Fibroblast of upper back skin (primary cell): ENCODE results near the gene ASTN2.
A peak's percentile ranks its signal among the peaks of the same experiment; 100 is the strongest.

ENCODE experiments used
- DNase-seq: peaks from one replicate; pipeline ENCODE4 v3.0.0-alpha.2; 2013

ASTN2 gene

DNA sequence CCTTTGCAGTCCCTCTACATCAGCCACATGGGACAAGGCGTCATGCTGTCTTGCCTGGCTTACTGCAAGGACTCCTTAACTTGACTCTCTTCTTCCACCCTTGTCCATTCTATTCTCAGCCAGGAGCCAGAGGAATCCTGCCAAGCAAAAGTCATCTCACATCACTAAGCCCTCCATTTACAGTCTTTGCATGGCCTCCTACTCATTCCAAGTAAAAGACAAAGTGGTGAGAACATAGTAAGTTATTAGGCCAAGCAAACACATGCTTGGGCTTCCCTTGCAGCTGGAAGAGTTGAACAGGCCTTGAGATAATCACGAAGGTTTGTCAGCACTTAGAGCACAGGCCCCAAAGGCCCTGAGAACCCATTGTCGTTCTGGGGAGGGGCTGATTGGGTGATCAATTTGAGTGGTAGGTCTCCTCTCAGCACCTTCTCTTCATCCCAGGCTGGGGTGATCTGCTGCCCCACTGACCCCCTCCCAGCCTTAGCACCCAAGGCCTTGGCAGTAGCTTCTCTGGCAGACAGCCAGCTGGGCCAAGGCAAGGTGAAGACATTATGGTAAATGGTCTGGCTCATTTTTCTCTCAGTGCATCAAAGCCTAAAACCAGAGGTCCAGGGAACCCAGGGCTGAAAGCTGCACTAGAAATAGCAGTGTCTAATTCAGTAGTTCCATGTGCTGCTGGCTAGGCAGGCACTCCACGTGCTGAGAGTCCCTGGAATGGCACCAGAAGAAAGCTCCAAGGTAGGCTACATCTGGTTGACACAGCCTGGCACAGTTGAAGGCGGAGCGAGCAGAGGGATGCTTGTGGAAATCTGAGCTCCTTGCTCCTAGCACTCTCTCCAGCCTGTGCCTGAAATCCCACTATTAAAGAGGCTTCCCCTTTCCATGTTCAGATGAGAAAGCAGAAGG is 121.4 kb downstream of the ASTN2 start:
- no peak for DNase-seq

DNA sequence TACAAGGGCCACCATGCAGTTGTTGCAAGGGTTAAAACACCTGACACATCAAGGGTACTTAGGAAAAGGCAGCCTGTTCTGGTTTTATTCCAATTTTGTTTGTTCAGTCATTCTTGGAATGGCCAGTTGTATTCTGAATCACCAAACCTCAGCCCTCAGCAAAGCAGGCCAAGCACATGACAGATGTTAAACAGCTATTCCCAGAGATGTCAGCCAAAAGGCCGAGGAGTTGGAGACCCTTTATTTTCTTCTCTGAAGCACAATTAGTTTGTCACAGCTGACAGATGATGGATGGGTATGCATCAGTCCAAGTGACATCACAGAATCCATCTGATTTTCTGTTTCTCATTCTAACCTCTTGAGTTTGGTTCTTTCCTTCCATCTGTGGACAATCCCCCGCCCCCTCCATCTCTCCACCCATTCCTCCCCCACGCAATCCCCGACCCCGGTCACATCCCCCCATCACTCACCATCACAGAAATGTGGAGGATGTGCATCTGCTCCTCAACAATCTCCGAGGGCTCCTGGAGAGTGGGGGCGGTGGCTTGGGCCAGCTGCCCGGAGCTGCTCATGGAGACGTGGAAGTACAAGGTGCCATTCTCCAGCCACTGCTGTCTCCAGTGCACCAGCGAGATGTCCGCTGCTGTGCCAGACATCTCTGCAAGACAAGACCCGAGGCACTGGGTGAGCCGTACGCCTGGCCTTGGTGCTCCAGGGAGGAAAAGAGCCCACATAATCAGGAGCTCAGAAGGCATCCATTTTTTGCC is 123.8 kb downstream of the ASTN2 start:
- DNase-seq, result peak; percentile 6

- DNase-seq, result no peak
Observed at GRCh38 chr9:117290306-117290840, 124.5 kb downstream of the ASTN2 start.

- DNase-seq, result no peak
Observed at GRCh38 chr9:117286245-117286644, 128.6 kb downstream of the ASTN2 start.

DNA sequence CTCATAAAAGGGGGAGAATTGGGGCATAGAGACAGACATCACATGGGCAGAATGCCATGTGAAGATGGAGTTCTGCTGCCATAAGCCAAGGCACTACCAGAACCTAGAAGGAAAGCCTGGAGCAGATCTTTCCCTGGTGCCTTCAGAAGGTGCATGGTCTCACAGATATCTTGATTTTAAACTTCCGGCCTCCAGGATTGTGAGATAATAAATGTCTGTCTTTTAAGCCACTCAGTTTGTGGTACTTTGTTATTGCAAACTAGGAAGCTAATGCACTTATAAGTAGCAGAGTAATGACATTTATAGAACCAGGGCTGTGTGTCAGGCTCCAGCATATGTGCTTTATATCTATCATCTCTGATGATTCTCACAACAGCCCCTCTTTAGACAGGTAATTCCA is 130.4 kb downstream of the ASTN2 start:
- DNase-seq, result no peak

GRCh38 chr9:117282541-117282940 is 132.3 kb downstream of the ASTN2 start:
- no peak for DNase-seq

GRCh38 chr9:117278471-117279035 is 136.3 kb downstream of the ASTN2 start:
- DNase-seq, result no peak

DNA sequence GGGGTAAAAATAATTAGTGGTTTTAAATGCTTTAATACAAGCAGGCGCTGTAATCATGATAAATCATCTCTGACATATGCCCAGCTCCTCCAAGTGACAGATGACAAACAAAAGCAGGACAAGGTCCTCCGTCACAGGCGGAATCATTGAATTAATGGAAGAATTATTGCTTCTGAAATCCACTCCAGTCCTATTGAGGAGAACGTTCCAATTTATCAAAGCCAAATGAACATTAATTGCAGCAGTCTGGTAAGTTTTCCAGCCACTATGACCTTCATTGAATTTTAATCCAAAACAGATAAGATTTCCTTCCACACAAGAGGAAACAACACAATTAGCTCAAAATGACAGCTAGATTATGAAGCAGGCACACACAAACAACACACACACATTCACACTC is 136.8 kb downstream of the ASTN2 start:
- no peak for DNase-seq

DNA sequence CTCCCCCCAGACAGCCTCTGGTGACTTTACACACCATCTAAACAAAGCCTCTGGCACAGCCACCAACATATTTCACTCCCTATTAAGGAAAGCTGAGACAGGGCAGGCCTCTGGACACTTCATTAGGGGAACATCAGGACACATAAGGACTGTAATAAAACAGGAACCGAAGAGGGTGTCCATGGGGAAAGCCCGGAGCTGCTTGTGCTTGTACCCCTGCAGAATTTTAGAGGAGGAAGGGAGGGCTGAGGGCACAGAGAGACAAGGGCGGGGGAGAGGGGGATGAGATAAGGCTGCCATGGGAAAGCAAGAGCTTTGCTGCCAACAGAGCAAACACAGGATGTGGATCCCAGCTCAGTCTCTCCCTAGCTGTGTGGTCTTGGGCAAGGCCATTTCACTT is 138.4 kb downstream of the ASTN2 start:
- no peak for DNase-seq

DNA sequence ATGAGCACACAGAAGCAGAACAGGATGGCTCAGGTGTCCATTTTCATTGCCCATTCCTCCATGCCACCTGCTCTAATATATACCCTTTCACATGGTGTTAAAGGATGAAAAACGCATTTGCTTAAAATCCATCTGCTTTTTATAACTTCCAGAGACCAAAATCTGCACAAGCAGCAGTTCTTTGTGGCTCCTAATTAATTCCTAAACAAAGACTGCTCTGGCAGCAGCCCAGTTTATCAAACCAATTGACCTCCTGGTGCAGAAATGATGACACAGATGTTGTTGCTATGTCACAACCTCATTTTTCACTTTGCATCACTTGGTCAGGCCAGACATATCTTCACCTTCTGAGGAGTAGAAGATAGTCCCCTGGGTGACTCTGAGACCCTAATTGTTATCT is 141.2 kb downstream of the ASTN2 start:
- no peak for DNase-seq

DNA sequence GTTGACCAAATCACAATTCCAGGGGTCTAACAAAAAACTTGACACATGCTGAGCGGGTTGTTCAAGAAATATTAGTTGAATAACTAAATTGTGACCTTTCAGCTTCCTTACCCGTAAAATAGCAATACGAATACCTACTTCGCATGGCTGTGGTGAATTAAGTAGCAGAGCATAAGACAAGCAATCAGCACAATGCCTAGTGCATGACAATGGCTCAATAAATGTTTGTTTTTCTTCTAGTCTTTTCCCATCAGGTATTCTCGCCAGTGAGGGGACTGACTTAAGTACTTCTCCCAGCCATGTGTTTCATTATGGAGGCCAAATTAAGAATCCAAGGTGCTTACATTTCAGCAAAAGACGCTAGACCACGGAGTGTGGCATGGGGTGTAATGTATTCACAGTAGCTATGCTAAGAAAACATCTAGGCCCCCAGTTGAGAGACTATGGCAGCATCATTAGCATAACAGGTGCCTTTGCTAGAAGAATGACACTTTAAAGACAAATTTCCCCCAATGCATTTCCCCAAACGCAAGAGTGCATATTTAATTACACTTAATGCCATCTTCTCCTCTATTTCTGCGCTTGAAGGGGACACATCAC is 145.9 kb downstream of the ASTN2 start:
- DNase-seq, result no peak

- no peak for DNase-seq
Observed at GRCh38 chr9:117266855-117267497, 147.9 kb downstream of the ASTN2 start.

DNA sequence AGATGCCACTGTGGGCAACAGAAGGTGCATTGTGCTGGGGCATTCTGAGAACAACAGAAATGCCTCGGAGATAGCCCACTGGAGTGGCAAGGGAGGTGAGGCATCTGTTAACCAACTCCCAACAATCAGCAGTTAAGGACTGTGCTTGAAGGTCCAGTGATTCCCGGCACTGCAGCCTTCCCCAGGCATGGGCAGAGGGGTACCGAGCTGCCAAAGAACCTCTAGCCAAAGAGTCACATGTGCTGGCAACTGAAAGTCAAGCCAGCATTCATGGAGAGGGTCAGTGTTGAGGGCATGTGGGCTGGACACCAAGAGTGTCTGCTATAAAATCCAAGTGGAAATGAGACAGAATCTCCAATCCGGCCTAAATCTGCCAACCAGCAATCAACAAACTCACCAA is 149.6 kb downstream of the ASTN2 start:
- DNase-seq, result no peak

- peak; percentile 7 for DNase-seq
Observed at GRCh38 chr9:117258184-117258866, 156.5 kb downstream of the ASTN2 start.

DNA sequence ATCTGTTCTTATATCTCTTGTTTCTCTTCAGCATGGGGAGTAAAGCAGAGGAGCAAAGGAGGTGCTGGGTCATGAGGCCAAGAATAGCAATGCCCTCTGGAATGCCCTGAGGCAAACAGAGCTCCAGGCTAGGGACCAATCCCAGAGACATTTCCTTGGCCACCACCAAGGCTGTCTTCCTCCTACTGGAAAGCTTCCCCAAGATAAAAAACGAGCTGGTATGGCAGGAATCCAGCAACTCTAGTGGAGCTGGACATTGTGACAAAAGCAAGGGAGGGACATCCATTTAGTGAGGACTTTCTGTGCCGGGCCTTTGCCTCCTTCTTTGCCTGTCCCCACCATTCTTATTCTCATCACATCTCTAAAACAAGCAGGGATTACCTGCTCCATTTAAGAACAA is 161.6 kb downstream of the ASTN2 start:
- DNase-seq, result no peak

DNA sequence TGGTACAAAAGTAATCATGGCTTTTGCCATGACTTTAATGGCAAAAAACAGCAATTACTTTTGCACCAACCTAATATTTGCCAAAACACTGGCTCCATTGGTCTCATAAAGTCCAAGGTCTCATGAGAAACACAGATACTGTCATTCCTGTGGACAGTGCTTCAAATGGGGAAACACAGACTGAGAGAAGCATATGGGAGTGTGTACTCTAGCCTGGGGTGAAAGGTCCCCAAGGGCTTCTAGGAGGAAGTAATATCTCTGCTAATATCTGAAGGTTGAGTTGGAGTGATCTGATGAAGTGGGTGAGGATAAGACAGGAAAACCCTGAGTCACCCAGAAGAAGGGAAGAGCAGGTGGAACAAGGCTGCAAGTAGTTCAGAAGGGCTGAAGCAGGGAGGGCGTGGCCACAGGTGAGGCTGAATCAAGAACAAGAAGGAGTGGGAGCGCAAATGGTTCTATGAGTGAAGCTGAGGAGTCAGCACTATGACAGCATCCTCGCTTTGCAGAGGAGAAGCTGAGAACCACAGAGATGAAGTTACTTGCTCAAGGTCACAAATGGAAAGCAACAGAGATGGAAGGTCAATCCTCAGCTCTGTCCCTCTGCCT is 164.1 kb downstream of the ASTN2 start:
- DNase-seq, result no peak

- no peak for DNase-seq
Observed at GRCh38 chr9:117249799-117250198, 165.1 kb downstream of the ASTN2 start.

DNA sequence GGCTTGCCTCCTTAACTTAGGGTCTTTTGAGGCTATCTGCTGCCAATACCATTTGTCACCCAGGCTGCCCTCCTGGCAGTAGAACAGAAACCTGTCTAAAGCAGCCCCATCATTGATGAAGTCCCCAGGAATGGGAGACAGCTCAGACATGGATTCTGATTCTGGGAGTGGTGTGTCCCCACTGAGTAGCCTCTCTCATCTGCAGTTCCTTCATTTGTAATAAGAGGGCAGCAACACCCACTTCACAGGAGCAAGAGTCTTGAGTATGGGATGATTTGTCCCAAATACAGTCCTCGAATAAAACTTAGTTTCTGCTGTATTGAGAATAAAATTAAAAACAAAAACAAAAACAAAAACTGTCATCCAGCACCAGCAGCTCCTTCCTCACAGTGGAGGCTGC is 167.6 kb downstream of the ASTN2 start:
- DNase-seq, result peak; percentile 3

GRCh38 chr9:117245175-117245829 is 169.6 kb downstream of the ASTN2 start:
- DNase-seq, result no peak

- peak; percentile 2 for DNase-seq
Observed at GRCh38 chr9:117242082-117242481, 172.8 kb downstream of the ASTN2 start.

DNA sequence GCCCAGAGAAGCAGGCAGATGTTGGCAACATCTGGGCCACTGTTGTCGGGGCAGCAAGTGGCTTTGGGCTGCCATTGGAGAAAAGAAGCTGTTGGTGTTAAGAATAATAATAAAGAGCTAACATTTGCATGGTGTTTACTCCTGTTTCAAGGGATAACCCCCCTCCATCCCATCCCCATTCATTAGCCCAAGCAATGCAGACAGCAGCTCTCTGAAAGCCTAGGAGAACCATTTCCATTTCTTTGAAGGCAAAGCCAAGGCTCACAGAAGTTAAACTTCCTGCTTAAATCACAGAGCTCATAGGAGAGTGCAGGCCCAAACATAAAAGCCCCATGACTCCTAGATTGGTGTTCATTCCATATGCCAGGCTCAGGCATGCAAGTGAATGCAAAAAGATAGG is 175.4 kb downstream of the ASTN2 start:
- no peak for DNase-seq
